Endothelial cell of umbilical vein (primary cell): ENCODE measurements around the gene SLC25A48. TPM values are rescaled to one million over a fixed set of nuclear protein-coding genes. Genes with fewer than 3 reads are reported as not detected.

Source experiments
- BruUV-seq: library from RNA; stranded (reverse); fragments of 400-500 nt; replicated peaks from 2 replicates; lab custom pipeline; 2021; lab: Mats Ljungman, UMichigan
- CTCF ChIA-PET: fragments of 300-600, 350-600 bp; sonication (Branson Sonifier 250); formaldehyde crosslinking; loops from one replicate; lab custom pipeline; 2021; ENCODE audit warnings: antibody characterized with exemption, inconsistent platforms; lab: Charles Lee
- POLR2A ChIA-PET: fragments of 300-600, 350-600 bp; sonication (Branson Sonifier 250); formaldehyde crosslinking; loops from one replicate; lab custom pipeline; 2021; ENCODE audit warnings: antibody characterized with exemption, inconsistent platforms; lab: Charles Lee
- DNase-seq: peaks from one replicate; pipeline ENCODE4 v3.0.0-alpha.2; 2011; ENCODE audit warnings: low read depth, low spot score
- FAIRE-seq: peaks from 2 replicates; lab custom pipeline; 2011; peaks lifted over from hg19 to GRCh38; lab: Jason Lieb, UNC
- H2AFZ ChIP-seq: 2 replicates; pipeline ENCODE4 v1.6.0; 2012; ENCODE audit warnings: low read depth, low read length, control low read depth, inconsistent platforms
- H3K27ac ChIP-seq: 2 replicates; pipeline ENCODE4 v1.5.1; 2011; ENCODE audit warnings: low read depth, mild to moderate bottlenecking, control low read depth, low read length, moderate library complexity; ENCODE audit not compliant: insufficient read depth
- H3K27me3 ChIP-seq, 2 experiments: 2 replicates each; pipeline versions ENCODE4 v1.6.0 to v1.6.1; 2011; ENCODE audit warnings: low read length in 2 of 2, mixed read lengths in 1 of 2; ENCODE audit not compliant: control insufficient read depth in 2 of 2, insufficient read depth in 2 of 2
- H3K36me3 ChIP-seq, 2 experiments: 2 replicates in 1 of 2; 3 replicates in 1 of 2; pipeline ENCODE4 v1.5.1; 2011; ENCODE audit warnings: low read length in 2 of 2, mild to moderate bottlenecking in 1 of 2, moderate library complexity in 1 of 2; ENCODE audit not compliant: control insufficient read depth in 2 of 2, insufficient read depth in 2 of 2; ENCODE audit errors: extremely low read depth in 1 of 2
- H3K4me1 ChIP-seq: 3 replicates; pipeline ENCODE4 v1.5.1; 2011; ENCODE audit warnings: mild to moderate bottlenecking, low read length; ENCODE audit not compliant: control insufficient read depth, insufficient read depth; ENCODE audit errors: extremely low read depth
- H3K4me2 ChIP-seq: 2 replicates; pipeline ENCODE4 v1.6.1; 2011; ENCODE audit warnings: low read length, control low read depth, mixed read lengths; ENCODE audit not compliant: insufficient read depth
- H3K4me3 ChIP-seq, 3 experiments: fragments of 200-600 bp in 1 of 3; sonication (generic), shearing (Covaris generic) in 1 of 3; replicated peaks in 1 of 3; 2 replicates each; pipeline ENCODE4 v1.5.1; 2011 to 2016; ENCODE audit warnings: control low read depth in 3 of 3, low read length in 3 of 3, mild to moderate bottlenecking in 2 of 3, inconsistent platforms in 1 of 3, low read depth in 1 of 3, moderate library complexity in 1 of 3; ENCODE audit not compliant: insufficient read depth in 1 of 3
- H3K79me2 ChIP-seq: 2 replicates; pipeline ENCODE4 v1.6.0; 2012; ENCODE audit warnings: low read length, inconsistent platforms; ENCODE audit not compliant: control insufficient read depth, insufficient read depth
- H3K9ac ChIP-seq: replicated peaks from 2 replicates; pipeline ENCODE3; 2011; ENCODE audit warnings: low read length, control low read depth; ENCODE audit not compliant: insufficient read depth; ENCODE audit errors: extremely low read depth
- H3K9me1 ChIP-seq: replicated peaks from 3 replicates; pipeline ENCODE4 v1.6.0; 2011; ENCODE audit warnings: mild to moderate bottlenecking, low read length; ENCODE audit not compliant: control insufficient read depth, insufficient read depth; ENCODE audit errors: extremely low read depth
- H3K9me3 ChIP-seq: replicated peaks from 2 replicates; pipeline ENCODE4 v1.5.1; 2012; ENCODE audit warnings: low read length, inconsistent platforms; ENCODE audit not compliant: control insufficient read depth, insufficient read depth
- H4K20me1 ChIP-seq: replicated peaks from 2 replicates; pipeline ENCODE3; 2011; ENCODE audit warnings: mild to moderate bottlenecking, low read length; ENCODE audit not compliant: control insufficient read depth, insufficient read depth; ENCODE audit errors: extremely low read depth
- EZH2 ChIP-seq: IDR thresholded peaks from 2 replicates; pipeline ENCODE4 v1.6.1; 2012; ENCODE audit warnings: borderline replicate concordance, low read depth, mild to moderate bottlenecking, moderate library complexity, low read length, inconsistent platforms; ENCODE audit not compliant: severe bottlenecking
- FOS ChIP-seq: IDR thresholded peaks from 2 replicates; pipeline ENCODE4 v1.6.1; 2011; ENCODE audit warnings: mild to moderate bottlenecking, low read length, moderate library complexity, borderline replicate concordance; ENCODE audit not compliant: insufficient read depth
- GATA2 ChIP-seq: IDR thresholded peaks from 2 replicates; pipeline ENCODE4 v1.7.0; 2011; ENCODE audit warnings: low read depth, mild to moderate bottlenecking, moderate library complexity, mixed read lengths, low read length; ENCODE audit not compliant: insufficient read length, insufficient read depth
- JUN ChIP-seq: IDR thresholded peaks from 2 replicates; pipeline ENCODE4 v1.6.1; 2011; ENCODE audit warnings: borderline replicate concordance, low read depth; ENCODE audit not compliant: insufficient read length, insufficient read depth
- MYC ChIP-seq: IDR thresholded peaks from one replicate; pipeline ENCODE4 v1.6.1; 2011; ENCODE audit warnings: mild to moderate bottlenecking, low read depth, low read length
- POLR2A ChIP-seq: IDR thresholded peaks from 2 replicates; pipeline ENCODE4 v1.6.1; 2012; ENCODE audit warnings: low read depth, mild to moderate bottlenecking, control low read depth, low read length
- POLR2AphosphoS5 ChIP-seq: IDR thresholded peaks from 2 replicates; pipeline ENCODE4 v1.6.1; 2012; ENCODE audit warnings: low read depth, mild to moderate bottlenecking, control low read depth, low read length, moderate library complexity; ENCODE audit not compliant: insufficient read depth
- dilution Hi-C: fragments of 300-500 bp; cut with MboI; formaldehyde crosslinking; loops from one replicate; pipeline ENCODE4 v1.15.0; 2019; ENCODE audit warnings: low sequenced_read_pairs; ENCODE audit not compliant: extremely low pct_ligation_motif_present
- intact Hi-C: fragments of 100-400 bp; cut with micrococcal nuclease; formaldehyde crosslinking; loops from one replicate; pipeline ENCODE4 v1.10.0; 2022
- polyA plus RNA-seq, 4 experiments: library from polyadenylated mRNA; depleted of rRNA in 3 of 4; stranded (reverse) in 3 of 4; unstranded in 1 of 4; fragments of >200 nt; gene quantifications; 2 replicates each; pipeline versions ENCODE4 v1.2.1 to v1.2.3, GENCODE V29; 2011 to 2012; ENCODE audit warnings: missing spikeins in 1 of 4
- total RNA-seq: library from RNA; stranded (reverse); gene quantifications from 2 replicates; pipeline ENCODE4 v1.2.3, GENCODE V29; 2021
- TF ChIP-seq, protein P1 (sequence below): IDR thresholded peaks from 2 replicates; pipeline ENCODE4 v1.6.1; 2011; ENCODE audit not compliant: insufficient read depth, insufficient read length
- TF ChIP-seq, protein P2 (sequence below), 2 donors: IDR thresholded peaks; 1 replicate in 1 of 2; 2 replicates in 1 of 2; pipeline ENCODE4 v1.5.1; 2011; ENCODE audit warnings: low read length in 2 of 2, mild to moderate bottlenecking in 2 of 2, moderate library complexity in 2 of 2, control low read depth in 1 of 2, inconsistent platforms in 1 of 2, low read depth in 1 of 2; ENCODE audit not compliant: insufficient read depth in 1 of 2; ENCODE audit errors: extremely low read depth in 1 of 2

SLC25A48 gene
- total and polyA plus RNA-seq, 2 donors (not counting 3 experiments of a cell fraction or from before 2014, with no cell fraction given), result not detected

GRCh38 chr5:135905144-135905543 is 70.7 kb downstream of the SLC25A48 start:
- CTCF ChIA-PET, result interaction anchor here (0.8 to 0.9 kb wide), 2 partner anchors 14 to 40 kb away, joined by 3 read pairs; no protein-coding TSS in a partner anchor
- dilution Hi-C loops, result no loop called here
- no peaks in the 10 kb centered on the region for H4K20me1 ChIP-seq

More at GRCh38 chr5:135905144-135905543, 70.7 kb downstream of the SLC25A48 start:
- H3K9me1 ChIP-seq, result no peaks in the 10 kb centered on the region
- no TSS peak for BruUV-seq
- no peak overlapping the region for H3K27ac ChIP-seq
- H3K36me3 ChIP-seq, result no peaks in the 10 kb centered on the region
- no peak for DNase-seq
- no peaks in the 10 kb centered on the region for H3K9me3 ChIP-seq
- no peaks in the 10 kb centered on the region for H3K79me2 ChIP-seq
- H2AFZ ChIP-seq, result no peak overlapping the region
- POLR2A ChIA-PET, result no interaction called here
- H3K4me1 ChIP-seq, result no peaks in the 10 kb centered on the region
- TF ChIP-seq EZH2, result no peak
- TF ChIP-seq, protein P1, sequence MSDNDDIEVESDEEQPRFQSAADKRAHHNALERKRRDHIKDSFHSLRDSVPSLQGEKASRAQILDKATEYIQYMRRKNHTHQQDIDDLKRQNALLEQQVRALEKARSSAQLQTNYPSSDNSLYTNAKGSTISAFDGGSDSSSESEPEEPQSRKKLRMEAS, result no peak
- TF ChIP-seq POLR2A, result no peak
- TF ChIP-seq GATA2, result no peak
- TF ChIP-seq, protein P2, sequence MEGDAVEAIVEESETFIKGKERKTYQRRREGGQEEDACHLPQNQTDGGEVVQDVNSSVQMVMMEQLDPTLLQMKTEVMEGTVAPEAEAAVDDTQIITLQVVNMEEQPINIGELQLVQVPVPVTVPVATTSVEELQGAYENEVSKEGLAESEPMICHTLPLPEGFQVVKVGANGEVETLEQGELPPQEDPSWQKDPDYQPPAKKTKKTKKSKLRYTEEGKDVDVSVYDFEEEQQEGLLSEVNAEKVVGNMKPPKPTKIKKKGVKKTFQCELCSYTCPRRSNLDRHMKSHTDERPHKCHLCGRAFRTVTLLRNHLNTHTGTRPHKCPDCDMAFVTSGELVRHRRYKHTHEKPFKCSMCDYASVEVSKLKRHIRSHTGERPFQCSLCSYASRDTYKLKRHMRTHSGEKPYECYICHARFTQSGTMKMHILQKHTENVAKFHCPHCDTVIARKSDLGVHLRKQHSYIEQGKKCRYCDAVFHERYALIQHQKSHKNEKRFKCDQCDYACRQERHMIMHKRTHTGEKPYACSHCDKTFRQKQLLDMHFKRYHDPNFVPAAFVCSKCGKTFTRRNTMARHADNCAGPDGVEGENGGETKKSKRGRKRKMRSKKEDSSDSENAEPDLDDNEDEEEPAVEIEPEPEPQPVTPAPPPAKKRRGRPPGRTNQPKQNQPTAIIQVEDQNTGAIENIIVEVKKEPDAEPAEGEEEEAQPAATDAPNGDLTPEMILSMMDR (IDR thresholded peaks at IDR 0.05; ENCODE audit: extremely low read depth in 1 of 2, insufficient read depth in 1 of 2, low read depth in 1 of 2, low read length in 2 of 2), result no peak
- no peak for TF ChIP-seq MYC
- no peak for TF ChIP-seq POLR2AphosphoS5
- no peak for TF ChIP-seq JUN
- no peak for TF ChIP-seq FOS
- peaks cover 0 to 48% of the 10 kb centered on the region in 2 experiments for H3K27me3 ChIP-seq
- H3K9ac ChIP-seq, result no peak overlapping the region
- H3K4me2 ChIP-seq, result no peak overlapping the region
- FAIRE-seq, result no peak
- intact Hi-C loops, result no loop called here
- H3K4me3 ChIP-seq, result no peak overlapping the region
